ENCODE results near the gene CNNM4. TPM values are rescaled to one million over a fixed set of nuclear protein-coding genes. Genes with fewer than 3 reads are reported as not detected.

The CNNM4 gene
- total RNA-seq, 1 donor from 2014 or later: 8.3 TPM

- DNase-seq (ENCODE audit: extremely low spot score in 2 of 2): no peak
- intact Hi-C loops (cut with DNase I): loop anchor here (2.0 to 10.0 kb wide), 3 partner anchors 48 to 224 kb away; partner anchors contain the start of gene KANSL3
- peaks cover 49% of the 10 kb centered on the region for H3K4me1 ChIP-seq
- H3K27ac ChIP-seq: peak overlapping the region; percentile 79
- H3K4me3 ChIP-seq: peak overlapping the region; percentile 63 to 87
- H3K9me3 ChIP-seq: no peaks in the 10 kb centered on the region
- TF ChIP-seq POLR2A (IDR thresholded peaks at IDR 0.05) (no peak), POLR2AphosphoS5 (IDR thresholded peaks at IDR 0.05; ENCODE audit: insufficient read depth in 1 of 2, low read depth in 1 of 2) (no peak), CTCF (IDR thresholded peaks at IDR 0.05) (no peak)
- H3K36me3 ChIP-seq: peaks cover 0 to 41% of the 10 kb centered on the region in 2 donors
- no peaks in the 10 kb centered on the region for H3K27me3 ChIP-seq
These were observed 98.5 kb downstream of the CNNM4 start for GRCh38 chr2:96859099-96859649.

GRCh38 chr2:96859681-96860064 is 99.0 kb downstream of the CNNM4 start:
- no peak overlapping the region for H3K4me3 ChIP-seq
- peaks cover 0 to 43% of the 10 kb centered on the region in 2 donors for H3K36me3 ChIP-seq
- peaks cover 45% of the 10 kb centered on the region for H3K4me1 ChIP-seq
- intact Hi-C loops (cut with DNase I): loop anchor here (2.0 to 10.0 kb wide), 3 partner anchors 47 to 225 kb away; partner anchors contain the start of gene KANSL3
- no peaks in the 10 kb centered on the region for H3K27me3 ChIP-seq
- peak overlapping the region; percentile 79 for H3K27ac ChIP-seq
- H3K9me3 ChIP-seq: no peaks in the 10 kb centered on the region
- no peak for TF ChIP-seq POLR2AphosphoS5 (IDR thresholded peaks at IDR 0.05; ENCODE audit: insufficient read depth in 1 of 2, low read depth in 1 of 2)
- no peak for TF ChIP-seq POLR2A (IDR thresholded peaks at IDR 0.05)
- TF ChIP-seq CTCF (IDR thresholded peaks at IDR 0.05): no peak
- DNase-seq (ENCODE audit: extremely low spot score in 2 of 2): no peak

- Histone ChIP-seq H3K4me3 (no peak overlapping the region), H3K4me1 (peaks cover 45% of the 10 kb centered on the region), H3K36me3 (peaks cover 0 to 50% of the 10 kb centered on the region in 2 donors), H3K27ac (peak overlapping the region; percentile 79), H3K9me3 (no peaks in the 10 kb centered on the region), H3K27me3 (no peaks in the 10 kb centered on the region)
- no peak for DNase-seq (ENCODE audit: extremely low spot score in 2 of 2)
- intact Hi-C loops (cut with DNase I): no loop called here
- peak in 1 of 2 donors; percentile 36 for TF ChIP-seq POLR2AphosphoS5 (IDR thresholded peaks at IDR 0.05; ENCODE audit: insufficient read depth in 1 of 2, low read depth in 1 of 2)
- no peak for TF ChIP-seq CTCF (IDR thresholded peaks at IDR 0.05)
These were observed 99.6 kb downstream of the CNNM4 start for GRCh38 chr2:96860065-96861029.

- intact Hi-C loops (cut with DNase I): no loop called here
- H3K4me3 ChIP-seq: no peak overlapping the region
- H3K27me3 ChIP-seq: no peaks in the 10 kb centered on the region
- DNase-seq (ENCODE audit: extremely low spot score in 2 of 2): no peak
- TF ChIP-seq CTCF (IDR thresholded peaks at IDR 0.05) (no peak), POLR2A (IDR thresholded peaks at IDR 0.05) (no peak), POLR2AphosphoS5 (IDR thresholded peaks at IDR 0.05; ENCODE audit: insufficient read depth in 1 of 2, low read depth in 1 of 2) (no peak)
- no peak overlapping the region for H3K27ac ChIP-seq
- peaks cover 52% of the 10 kb centered on the region for H3K4me1 ChIP-seq
- peaks cover 0 to 57% of the 10 kb centered on the region in 2 donors for H3K36me3 ChIP-seq
- H3K9me3 ChIP-seq: no peaks in the 10 kb centered on the region
These were observed 100.4 kb downstream of the CNNM4 start for GRCh38 chr2:96861074-96861473.

MicroRNAs encoded within 50 kb of the gene (microRNA counts, 767-probe panel; counts per million panel counts)
- microRNA hsa-miR-3127-5p: 238 to 261 counts per million in 2 donors

Small RNAs within 50 kb of the gene (microRNA-seq; reads per million reads assigned to microRNA genes)
- not detected for gene MIR3127 (ENCODE audit: borderline number of aligned reads, borderline replicate concordance)

Small RNAs within 50 kb of the gene (small RNA-seq; reads per million reads assigned to genes)
- gene MIR3127: 0.69 reads per million

Other genes with a start within 250 kb of the CNNM4 start
- gene ARID5A, start 224.2 kb upstream of the CNNM4 start, total RNA-seq: 34.1 TPM
- gene KANSL3, start 122.6 kb upstream of the CNNM4 start, total RNA-seq: 41.7 TPM
- 0.74 TPM for gene FER1L5, start 118.1 kb upstream of the CNNM4 start, total RNA-seq
- 13.0 TPM for gene LMAN2L, start 20.8 kb upstream of the CNNM4 start, total RNA-seq
- gene CNNM3, start 55.4 kb downstream of the CNNM4 start, total RNA-seq: 16.5 TPM
- 0.98 TPM for gene ANKRD23, start 83.1 kb downstream of the CNNM4 start, total RNA-seq
- gene ANKRD39, start 97.1 kb downstream of the CNNM4 start, total RNA-seq: 20.4 TPM
- gene SEMA4C, start 109.2 kb downstream of the CNNM4 start, total RNA-seq: 60.6 TPM
- gene FAM178B, start 225.7 kb downstream of the CNNM4 start, total RNA-seq: not detected